OCI-LY7 (cell line): ENCODE results near the gene ITGB3.

Experiments
- CTCF ChIP-seq: fragments of 200-600 bp; sonication (generic); conservative IDR thresholded peaks from 2 replicates; pipeline ENCODE4 v1.5.1; 2014; ENCODE audit warnings: mild to moderate bottlenecking, antibody characterized with exemption, low read length, moderate library complexity, mixed read lengths
- EZH2phosphoT487 ChIP-seq: fragments of 200-600 bp; sonication (generic); IDR thresholded peaks from 2 replicates; pipeline ENCODE4 v1.6.1; 2018; ENCODE audit warnings: low read depth, borderline replicate concordance, mild to moderate bottlenecking, mixed run types, antibody characterized with exemption, low read length, moderate library complexity, mixed read lengths

DNA sequence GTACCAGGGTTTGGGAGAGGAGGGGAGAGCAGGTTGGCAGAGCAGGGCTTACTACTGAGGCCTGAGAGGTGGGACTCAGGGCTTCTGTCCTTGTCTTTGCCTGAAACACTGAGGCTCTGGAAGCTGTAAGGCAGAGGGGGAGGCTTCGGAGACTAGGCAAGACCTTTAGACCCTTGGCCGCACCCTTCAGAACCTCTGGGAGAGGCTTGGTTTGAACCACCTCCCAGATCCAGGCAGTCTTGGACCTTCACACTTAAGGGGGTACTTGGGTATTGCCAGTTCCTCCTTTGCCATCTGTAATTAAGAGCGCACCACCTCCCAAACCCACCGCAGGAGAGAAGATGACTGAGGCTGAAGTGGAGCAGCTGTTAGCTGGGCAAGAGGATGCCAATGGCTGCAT lies 31.6 kb upstream of the ITGB3 start:
- TF ChIP-seq CTCF = no peak
- TF ChIP-seq EZH2phosphoT487 = no peak
